ENCODE measurements around the gene TLR7. TPM values are rescaled to one million over a fixed set of nuclear protein-coding genes. Genes with fewer than 3 reads are reported as not detected.

The TLR7 gene
- total and polyA plus RNA-seq, 9 of the 15 experiments (the other 6 are each of a cell fraction or from before 2014, with no cell fraction given) = 0.04 to 0.13 (median 0.07) TPM; not detected in 6

DNA sequence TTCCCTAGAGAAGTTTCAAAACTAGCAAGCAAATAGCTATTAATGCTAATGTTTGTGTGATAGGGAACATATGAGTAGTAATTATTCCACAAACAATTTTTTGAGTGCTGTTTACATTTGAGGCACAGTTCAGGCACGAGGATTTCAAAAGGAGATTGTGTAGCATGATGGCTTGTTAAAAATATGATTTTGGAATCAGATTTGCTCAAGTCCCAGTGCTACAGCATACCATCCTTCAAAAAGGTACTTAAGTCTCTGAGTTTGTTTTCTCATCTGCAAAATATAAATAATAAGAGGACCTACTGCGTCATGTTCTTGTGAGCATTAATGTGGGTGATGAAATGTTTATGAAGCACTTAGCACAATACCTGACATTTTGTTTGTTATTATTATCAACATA is 50.9 kb downstream of the TLR7 start:
- CTCF ChIA-PET (ENCODE audit: low intra/inter-chr PET ratio) = no interaction called here
- Histone ChIP-seq H3K36me3 (ENCODE audit: control insufficient read depth, insufficient read depth, low read length) (no peaks in the 10 kb centered on the region), H3K9me3 (replicated peaks; ENCODE audit: control insufficient read depth, insufficient read depth, low read depth, low read length) (no peaks in the 10 kb centered on the region), H3K27me3 (ENCODE audit: control insufficient read depth in 2 of 2, insufficient read depth in 2 of 2, low read length in 2 of 2) (no peaks in the 10 kb centered on the region), H3K27ac (ENCODE audit: extremely low read depth, low read depth, low read length) (no peak overlapping the region), H3K79me2 (ENCODE audit: control insufficient read depth, insufficient read depth, low read length) (no peaks in the 10 kb centered on the region), H3K4me1 (replicated peaks in 1 of 2; ENCODE audit: control insufficient read depth in 2 of 2, insufficient read depth in 2 of 2, low read length in 2 of 2) (peaks cover 0 to 5% of the 10 kb centered on the region in 2 experiments; a peak in 1 of 5 replicates), H2AFZ (ENCODE audit: low read depth, low read length) (no peak overlapping the region), H3K4me3 (no peak overlapping the region), H3K9me1 (ENCODE audit: control insufficient read depth, insufficient read depth, low read length) (no peaks in the 10 kb centered on the region), H3K9ac (ENCODE audit: insufficient read depth in 1 of 2, low read depth in 2 of 2, low read length in 2 of 2) (no peak overlapping the region), H4K20me1 (replicated peaks; ENCODE audit: control insufficient read depth, insufficient read depth, low read length) (no peaks in the 10 kb centered on the region), H3K4me2 (ENCODE audit: insufficient read depth, low read length) (no peak overlapping the region)
- POLR2A ChIA-PET = interaction anchor here (0.6 to 1.1 kb wide), 2 partner anchors 10 to 535 kb away, joined by 3 read pairs; no protein-coding TSS in a partner anchor
- TF ChIP-seq CC2D1A (IDR thresholded peaks at IDR 0.05) = no peak
- DNase-seq (ENCODE audit: extremely low read depth in 1 of 4, low spot score in 3 of 4) (no peak), ATAC-seq (no peak), FAIRE-seq (no peak)
- no TSS peak for BruUV-seq (replicated peaks)
- intact Hi-C loops (cut with micrococcal nuclease) = no loop called here
- in situ Hi-C loops (cut with MboI) = no loop called here
- 45% methylated on average over 2 of the region's 2 CpGs for WGBS (ENCODE audit: insufficient coverage, low coverage, missing lambda C conversion rate)

DNA sequence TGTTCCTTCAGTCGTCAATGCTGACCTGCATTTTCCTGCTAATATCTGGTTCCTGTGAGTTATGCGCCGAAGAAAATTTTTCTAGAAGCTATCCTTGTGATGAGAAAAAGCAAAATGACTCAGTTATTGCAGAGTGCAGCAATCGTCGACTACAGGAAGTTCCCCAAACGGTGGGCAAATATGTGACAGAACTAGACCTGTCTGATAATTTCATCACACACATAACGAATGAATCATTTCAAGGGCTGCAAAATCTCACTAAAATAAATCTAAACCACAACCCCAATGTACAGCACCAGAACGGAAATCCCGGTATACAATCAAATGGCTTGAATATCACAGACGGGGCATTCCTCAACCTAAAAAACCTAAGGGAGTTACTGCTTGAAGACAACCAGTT is 52.2 kb downstream of the TLR7 start:
- Histone ChIP-seq H3K36me3 (ENCODE audit: control insufficient read depth, insufficient read depth, low read length) (no peaks in the 10 kb centered on the region), H3K27me3 (ENCODE audit: control insufficient read depth in 2 of 2, insufficient read depth in 2 of 2, low read length in 2 of 2) (no peaks in the 10 kb centered on the region), H2AFZ (ENCODE audit: low read depth, low read length) (no peak overlapping the region), H3K9ac (ENCODE audit: insufficient read depth in 1 of 2, low read depth in 2 of 2, low read length in 2 of 2) (no peak overlapping the region), H3K27ac (ENCODE audit: extremely low read depth, low read depth, low read length) (no peak overlapping the region), H3K79me2 (ENCODE audit: control insufficient read depth, insufficient read depth, low read length) (no peaks in the 10 kb centered on the region), H3K4me3 (no peak overlapping the region), H3K4me1 (replicated peaks in 1 of 2; ENCODE audit: control insufficient read depth in 2 of 2, insufficient read depth in 2 of 2, low read length in 2 of 2) (peaks cover 0 to 5% of the 10 kb centered on the region in 2 experiments; a peak in 1 of 5 replicates), H4K20me1 (replicated peaks; ENCODE audit: control insufficient read depth, insufficient read depth, low read length) (no peaks in the 10 kb centered on the region), H3K9me1 (ENCODE audit: control insufficient read depth, insufficient read depth, low read length) (no peaks in the 10 kb centered on the region), H3K4me2 (ENCODE audit: insufficient read depth, low read length) (no peak overlapping the region), H3K9me3 (replicated peaks; ENCODE audit: control insufficient read depth, insufficient read depth, low read depth, low read length) (no peaks in the 10 kb centered on the region)
- ChIA-PET CTCF (ENCODE audit: low intra/inter-chr PET ratio) (no interaction called here), POLR2A (no interaction called here)
- ATAC-seq (no peak), FAIRE-seq (no peak), DNase-seq (ENCODE audit: extremely low read depth in 1 of 4, low spot score in 3 of 4) (no peak)
- in situ Hi-C loops (cut with MboI) (no loop called here), intact Hi-C loops (cut with micrococcal nuclease) (no loop called here)
- no TSS peak for BruUV-seq (replicated peaks)
- WGBS (ENCODE audit: insufficient coverage, low coverage, missing lambda C conversion rate) = 58% methylated on average over 10 of the region's 10 CpGs
- TF ChIP-seq ZNF146 (CRISPR knock-in tag; IDR thresholded peaks at IDR 0.05; ENCODE audit: unreplicated experiment) = no peak
- TF ChIP-seq PCBP2 (IDR thresholded peaks at IDR 0.05; ENCODE audit: low read depth, low read length, poor library complexity, severe bottlenecking) = no peak
- no peak for TF ChIP-seq DEAF1 (CRISPR knock-in tag; IDR thresholded peaks at IDR 0.05)
- TF ChIP-seq GTF2A2 (tag; IDR thresholded peaks at IDR 0.05) = no peak
- no peak for TF ChIP-seq MAZ (CRISPR knock-in tag; conservative IDR thresholded peaks at IDR 0.05 in 1 of 2, IDR thresholded peaks at IDR 0.05 in 1 of 2)
- TF ChIP-seq GABPB2 (CRISPR knock-in tag; conservative IDR thresholded peaks at IDR 0.05) = no peak
- TF ChIP-seq SOX6 (IDR thresholded peaks at IDR 0.05) = no peak
- no peak for TF ChIP-seq POLR2G (IDR thresholded peaks at IDR 0.05; ENCODE audit: low read depth, low read length)
- TF ChIP-seq RBM34 (IDR thresholded peaks at IDR 0.05; ENCODE audit: borderline replicate concordance, insufficient read depth, low read length) = no peak
- TF ChIP-seq ZNF239 (CRISPR knock-in tag; IDR thresholded peaks at IDR 0.05) = no peak
- TF ChIP-seq, protein P1, sequence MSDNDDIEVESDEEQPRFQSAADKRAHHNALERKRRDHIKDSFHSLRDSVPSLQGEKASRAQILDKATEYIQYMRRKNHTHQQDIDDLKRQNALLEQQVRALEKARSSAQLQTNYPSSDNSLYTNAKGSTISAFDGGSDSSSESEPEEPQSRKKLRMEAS (CRISPR knock-in tag; IDR thresholded peaks at IDR 0.05) = no peak
- no peak for TF ChIP-seq MTA2 (IDR thresholded peaks at IDR 0.05; ENCODE audit: low read depth)
- no peak for TF ChIP-seq HNRNPLL (IDR thresholded peaks at IDR 0.05; ENCODE audit: low read depth, low read length, poor library complexity, severe bottlenecking)
- no peak for TF ChIP-seq HDAC1 (IDR thresholded peaks at IDR 0.05)
- no peak for TF ChIP-seq SIN3B (IDR thresholded peaks at IDR 0.05; ENCODE audit: low read depth)
